Hepatocyte (in vitro differentiated cells): ENCODE results near the gene SORCS2. TPM values are rescaled to one million over a fixed set of nuclear protein-coding genes. Genes with fewer than 3 reads are reported as not detected.

ENCODE experiments used
- DNase-seq: peaks from one replicate; pipeline ENCODE4 v3.0.0-alpha.2; 2016; ENCODE audit warnings: low spot score
- H2AFZ ChIP-seq: fragments of 200-600 bp; sonication (generic); 2 replicates; pipeline ENCODE4 v1.6.0; 2016; ENCODE audit warnings: antibody characterized with exemption, mild to moderate bottlenecking
- H3K27ac ChIP-seq: fragments of 200-600 bp; sonication (generic); 2 replicates; pipeline ENCODE4 v1.5.1; 2016; ENCODE audit warnings: mild to moderate bottlenecking
- H3K27me3 ChIP-seq: fragments of 200-600 bp; sonication (generic); 2 replicates; pipeline ENCODE4 v1.6.1; 2016
- H3K36me3 ChIP-seq: fragments of 200-600 bp; sonication (generic); replicated peaks from 2 replicates; pipeline ENCODE4 v1.5.1; 2016; ENCODE audit warnings: low read depth; ENCODE audit not compliant: insufficient read depth
- H3K4me1 ChIP-seq: fragments of 200-600 bp; sonication (generic); 2 replicates; pipeline ENCODE4 v1.5.1; 2016; ENCODE audit warnings: mild to moderate bottlenecking, moderate library complexity; ENCODE audit not compliant: insufficient read depth
- H3K4me2 ChIP-seq: fragments of 200-600 bp; sonication (generic); 2 replicates; pipeline ENCODE4 v1.6.0; 2016
- H3K4me3 ChIP-seq: fragments of 200-600 bp; sonication (generic); 2 replicates; pipeline ENCODE4 v1.5.1; 2016; ENCODE audit warnings: mild to moderate bottlenecking
- H3K79me2 ChIP-seq: fragments of 200-600 bp; sonication (generic); 2 replicates; pipeline ENCODE4 v1.6.0; 2017; ENCODE audit warnings: mild to moderate bottlenecking
- H3K9me2 ChIP-seq: fragments of 200-600 bp; sonication (generic); replicated peaks from 2 replicates; pipeline ENCODE4 v1.6.0; 2017; ENCODE audit warnings: mild to moderate bottlenecking; ENCODE audit not compliant: insufficient read depth
- H3K9me3 ChIP-seq: fragments of 200-600 bp; sonication (generic); 2 replicates; pipeline ENCODE4 v1.5.1; 2016; ENCODE audit warnings: low read depth, mild to moderate bottlenecking
- H4K20me1 ChIP-seq: fragments of 200-600 bp; sonication (generic); 2 replicates; pipeline ENCODE4 v1.6.0; 2016; ENCODE audit warnings: mild to moderate bottlenecking; ENCODE audit not compliant: insufficient read depth, poor library complexity, severe bottlenecking
- CTCF ChIP-seq: fragments of 200-600 bp; sonication (generic); IDR thresholded peaks from 2 replicates; pipeline ENCODE4 v1.5.1; 2016; ENCODE audit warnings: antibody characterized with exemption, mild to moderate bottlenecking; ENCODE audit not compliant: poor library complexity
- EZH2 ChIP-seq: fragments of 200-600 bp; sonication (generic); IDR thresholded peaks from 2 replicates; pipeline ENCODE4 v1.6.1; 2016; ENCODE audit warnings: antibody characterized with exemption, mild to moderate bottlenecking, borderline replicate concordance
- EZH2phosphoT487 ChIP-seq: fragments of 200-600 bp; sonication (generic); IDR thresholded peaks from one replicate; pipeline ENCODE4 v1.6.1; 2018; ENCODE audit warnings: antibody characterized with exemption, mild to moderate bottlenecking, low read depth, moderate library complexity; ENCODE audit not compliant: unreplicated experiment, severe bottlenecking
- WGBS: methylation state at CpG from one replicate; pipeline ENCODE4 v1.1.6; 2016; ENCODE audit warnings: low lambda C conversion rate; ENCODE audit errors: missing lambda C conversion rate; 5-methylcytosine and 5-hydroxymethylcytosine counted together
- polyA plus RNA-seq: library from polyadenylated mRNA; unstranded; fragments of >200 nt; fragmentation: Nextera tagmentation; extraction: Ambion mirVana; gene quantifications from 2 replicates; pipeline ENCODE4 v1.2.1, GENCODE V29; 2016
- total RNA-seq: library from RNA; depleted of rRNA; stranded (reverse); fragments of >200 nt; gene quantifications from 2 replicates; pipeline ENCODE4 v1.2.3, GENCODE V29; 2014

Gene SORCS2
- total and polyA plus RNA-seq, 2 experiments from 2014 or later: 1.6 to 4.8 TPM

DNA sequence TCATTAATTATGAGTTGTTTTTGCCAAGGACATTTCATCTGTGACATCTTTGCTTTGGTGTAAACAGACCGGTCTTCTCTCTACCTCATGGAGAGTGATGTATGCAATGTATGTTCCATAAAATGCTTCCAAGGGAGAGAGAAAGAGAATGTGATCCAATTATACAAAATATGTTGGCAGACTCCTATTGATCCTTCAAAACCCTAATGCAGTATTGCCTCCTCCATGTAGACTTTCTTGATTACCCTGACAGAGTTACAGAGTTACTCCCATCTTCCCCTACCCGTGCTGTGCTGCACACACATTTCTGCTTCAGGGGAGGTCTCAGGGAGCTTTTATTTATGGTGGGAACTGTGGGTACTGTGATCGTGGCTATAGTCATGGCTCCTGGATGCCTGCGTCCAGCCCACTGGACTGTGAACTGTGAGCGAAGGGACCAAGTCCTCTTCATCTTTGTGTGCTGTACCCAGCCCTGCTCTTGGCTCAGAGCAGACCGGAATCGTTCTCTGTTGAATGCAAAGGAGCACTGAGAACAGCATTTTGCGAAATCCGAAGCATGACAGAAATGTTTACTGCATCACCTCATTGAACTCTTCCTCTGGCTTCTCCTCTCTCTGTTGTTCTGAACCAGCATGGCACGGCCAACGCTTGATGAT lies 32.7 kb downstream of the SORCS2 start:
- no peak for DNase-seq
- no peak overlapping the region for H3K27ac ChIP-seq
- no peaks in the 10 kb centered on the region for H3K4me1 ChIP-seq
- no peak overlapping the region for H3K4me3 ChIP-seq
- no peak overlapping the region for H2AFZ ChIP-seq
- H3K36me3 ChIP-seq: no peaks in the 10 kb centered on the region
- H3K9me3 ChIP-seq: no peaks in the 10 kb centered on the region
- H3K9me2 ChIP-seq: no peaks in the 10 kb centered on the region
- H3K4me2 ChIP-seq: no peak overlapping the region
- WGBS: 84% methylated on average over 11 of the region's 11 CpGs
- H4K20me1 ChIP-seq: no peaks in the 10 kb centered on the region
- no peaks in the 10 kb centered on the region for H3K27me3 ChIP-seq
- H3K79me2 ChIP-seq: no peaks in the 10 kb centered on the region
- TF ChIP-seq CTCF: no peak

DNA sequence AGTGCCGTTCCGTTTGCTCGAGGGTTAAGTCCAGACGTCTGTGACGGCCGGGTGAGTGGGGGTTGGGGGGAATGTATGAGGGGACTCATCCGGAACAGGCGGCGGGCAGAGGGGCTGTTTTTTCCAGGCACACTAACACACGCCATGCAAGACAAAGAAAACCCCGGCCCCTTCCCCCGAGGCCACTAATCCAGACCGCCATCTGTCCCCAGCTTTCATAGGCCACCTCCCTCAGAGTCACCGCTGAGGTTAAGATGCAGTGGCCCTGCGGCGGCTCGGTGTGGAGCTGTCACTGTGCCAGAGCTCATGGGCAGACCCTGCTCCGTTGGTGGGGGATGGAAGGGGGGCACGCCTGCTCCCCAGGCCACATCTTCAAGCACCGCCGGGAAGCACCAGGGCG lies 34.1 kb downstream of the SORCS2 start:
- Histone ChIP-seq H4K20me1 (no peaks in the 10 kb centered on the region), H3K4me3 (no peak overlapping the region), H3K9me3 (no peaks in the 10 kb centered on the region), H3K4me1 (no peaks in the 10 kb centered on the region), H2AFZ (no peak overlapping the region), H3K36me3 (no peaks in the 10 kb centered on the region), H3K4me2 (no peak overlapping the region), H3K27ac (no peak overlapping the region), H3K27me3 (no peaks in the 10 kb centered on the region), H3K9me2 (no peaks in the 10 kb centered on the region), H3K79me2 (no peaks in the 10 kb centered on the region)
- DNase-seq: no peak
- WGBS: 52% methylated on average over 18 of the region's 22 CpGs
- TF ChIP-seq EZH2phosphoT487: no peak
- no peak for TF ChIP-seq CTCF
- no peak for TF ChIP-seq EZH2

- Histone ChIP-seq H3K4me1 (no peaks in the 10 kb centered on the region), H3K27me3 (no peaks in the 10 kb centered on the region), H3K4me3 (no peak overlapping the region), H3K27ac (no peak overlapping the region), H4K20me1 (no peaks in the 10 kb centered on the region), H3K79me2 (no peaks in the 10 kb centered on the region), H3K9me3 (no peaks in the 10 kb centered on the region), H3K9me2 (no peaks in the 10 kb centered on the region), H3K4me2 (no peak overlapping the region), H3K36me3 (no peaks in the 10 kb centered on the region), H2AFZ (no peak overlapping the region)
- 75% methylated on average over 10 of the region's 10 CpGs for WGBS
- TF ChIP-seq EZH2phosphoT487: no peak
- TF ChIP-seq CTCF: no peak
- TF ChIP-seq EZH2: no peak
- DNase-seq: no peak
These were observed 34.7 kb downstream of the SORCS2 start for GRCh38 chr4:7227008-7227407.

DNA sequence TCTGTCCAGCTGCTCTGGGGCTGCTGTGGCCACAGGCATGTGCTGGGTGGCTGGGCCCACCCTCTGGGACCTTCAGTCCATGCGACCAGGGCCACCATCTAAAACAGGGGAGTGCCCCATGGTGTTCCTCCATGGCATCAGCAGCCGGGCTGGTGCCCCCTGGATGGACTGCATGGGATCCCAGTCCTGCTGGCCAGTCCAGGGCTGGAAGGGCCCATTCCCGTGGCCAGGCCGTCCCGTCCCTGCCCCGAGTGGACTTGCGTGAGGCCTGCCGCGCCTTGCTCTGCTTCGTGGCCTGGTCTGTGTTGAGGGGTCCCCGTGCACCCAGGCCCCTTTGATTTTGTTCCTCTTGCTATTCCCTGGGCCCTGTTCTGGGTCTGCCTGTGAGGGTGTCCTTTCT lies 36.4 kb downstream of the SORCS2 start:
- no peaks in the 10 kb centered on the region for H3K27me3 ChIP-seq
- no peak overlapping the region for H2AFZ ChIP-seq
- H3K79me2 ChIP-seq: no peaks in the 10 kb centered on the region
- no peak for TF ChIP-seq EZH2phosphoT487
- no peak for TF ChIP-seq EZH2
- no peak for TF ChIP-seq CTCF
- no peaks in the 10 kb centered on the region for H3K36me3 ChIP-seq
- no peak overlapping the region for H3K27ac ChIP-seq
- 97% methylated on average over 11 of the region's 11 CpGs for WGBS
- no peaks in the 10 kb centered on the region for H3K9me3 ChIP-seq
- no peak overlapping the region for H3K4me2 ChIP-seq
- DNase-seq: no peak
- H3K9me2 ChIP-seq: no peaks in the 10 kb centered on the region
- no peaks in the 10 kb centered on the region for H4K20me1 ChIP-seq
- H3K4me1 ChIP-seq: no peaks in the 10 kb centered on the region
- no peak overlapping the region for H3K4me3 ChIP-seq
